HG03521 (cell line): ENCODE data around the gene FRMD5.

ENCODE experiments used
- ATAC-seq: cut with Tn5 transposase; IDR thresholded peaks from one replicate; pipeline ENCODE4 v1.9.1; 2021; ENCODE audit warnings: mild to moderate bottlenecking, moderate library complexity; ENCODE audit not compliant: unreplicated experiment

FRMD5 gene

GRCh38 chr15:43901495-43901894 lies 293.6 kb downstream of the FRMD5 start:
- ATAC-seq = no peak

GRCh38 chr15:43900996-43901395 lies 294.1 kb downstream of the FRMD5 start:
- ATAC-seq = no peak

- no peak for ATAC-seq
These were observed 295.1 kb downstream of the FRMD5 start for GRCh38 chr15:43899928-43900327.

GRCh38 chr15:43898891-43899290 lies 296.2 kb downstream of the FRMD5 start:
- ATAC-seq = no peak

- no peak for ATAC-seq
These were observed 298.5 kb downstream of the FRMD5 start for GRCh38 chr15:43896543-43896942.

- ATAC-seq = no peak
These were observed 299.5 kb downstream of the FRMD5 start for GRCh38 chr15:43895586-43895985.

GRCh38 chr15:43893956-43894355 lies 301.1 kb downstream of the FRMD5 start:
- no peak for ATAC-seq

GRCh38 chr15:43889042-43889441 lies 306.0 kb downstream of the FRMD5 start:
- no peak for ATAC-seq

- ATAC-seq = no peak
These were observed 307.2 kb downstream of the FRMD5 start for GRCh38 chr15:43887901-43888300.

- ATAC-seq = no peak
These were observed 308.5 kb downstream of the FRMD5 start for GRCh38 chr15:43886558-43886957.

GRCh38 chr15:43883571-43883970 lies 311.5 kb downstream of the FRMD5 start:
- no peak for ATAC-seq

- no peak for ATAC-seq
These were observed 313.1 kb downstream of the FRMD5 start for GRCh38 chr15:43881944-43882343.

- no peak for ATAC-seq
These were observed 313.8 kb downstream of the FRMD5 start for GRCh38 chr15:43881245-43881644.

- ATAC-seq = no peak
These were observed 314.5 kb downstream of the FRMD5 start for GRCh38 chr15:43880406-43881194.

- no peak for ATAC-seq
These were observed 315.4 kb downstream of the FRMD5 start for GRCh38 chr15:43879386-43880355.

- ATAC-seq = no peak
These were observed 316.6 kb downstream of the FRMD5 start for GRCh38 chr15:43878446-43878845.

- ATAC-seq = no peak
These were observed 317.7 kb downstream of the FRMD5 start for GRCh38 chr15:43877371-43877770.

GRCh38 chr15:43876872-43877271 lies 318.2 kb downstream of the FRMD5 start:
- no peak for ATAC-seq

GRCh38 chr15:43873651-43874050 lies 321.4 kb downstream of the FRMD5 start:
- ATAC-seq = no peak

GRCh38 chr15:43872416-43873020 lies 322.6 kb downstream of the FRMD5 start:
- no peak for ATAC-seq

- ATAC-seq = no peak
These were observed 323.2 kb downstream of the FRMD5 start for GRCh38 chr15:43871835-43872234.
